DND-41 (cell line): ENCODE measurements around the gene PNPT1.

Source experiments
- CTCF ChIP-seq: IDR thresholded peaks from 2 replicates; pipeline ENCODE4 v1.5.1; 2012; ENCODE audit warnings: borderline replicate concordance, low read length, moderate library complexity, mild to moderate bottlenecking; ENCODE audit not compliant: poor library complexity, severe bottlenecking; ENCODE audit errors: extremely low read depth
- EZH2 ChIP-seq: IDR thresholded peaks from 3 replicates; pipeline ENCODE4 v1.6.1; 2012; ENCODE audit warnings: borderline replicate concordance, low read depth, mild to moderate bottlenecking, moderate library complexity, low read length, inconsistent platforms; ENCODE audit not compliant: severe bottlenecking

- TF ChIP-seq CTCF, result no peak
- TF ChIP-seq EZH2, result no peak
These were observed 82.5 kb downstream of the PNPT1 start for GRCh38 chr2:55610954-55611743.
